ACC112 (cell line): ENCODE measurements around the gene TNRC6C.

ENCODE experiments used
- H2AFZ ChIP-seq: fragments of 200-600 bp; sonication (generic); one replicate; pipeline ENCODE4 v1.6.0; 2017; ENCODE audit warnings: antibody characterized with exemption, low read length; ENCODE audit not compliant: unreplicated experiment
- H3K27ac ChIP-seq: fragments of 200-600 bp; sonication (generic); 2 replicates; pipeline ENCODE4 v1.5.1; 2014; ENCODE audit warnings: low read depth, mild to moderate bottlenecking, antibody characterized with exemption, low read length, moderate library complexity
- H3K27me3 ChIP-seq: fragments of 200-600 bp; sonication (generic); 2 replicates; pipeline ENCODE4 v1.6.1; 2014; ENCODE audit warnings: mild to moderate bottlenecking, antibody characterized with exemption, low read length, moderate library complexity, mixed read lengths; ENCODE audit not compliant: insufficient read depth
- H3K36me3 ChIP-seq: fragments of 200-600 bp; sonication (generic); 2 replicates; pipeline ENCODE4 v1.6.1; 2016; ENCODE audit warnings: mild to moderate bottlenecking, antibody characterized with exemption, low read length, moderate library complexity, mixed read lengths; ENCODE audit not compliant: insufficient read depth
- H3K4me1 ChIP-seq: fragments of 200-600 bp; sonication (generic); one replicate; pipeline ENCODE4 v1.6.1; 2016; ENCODE audit warnings: low read length, mixed read lengths; ENCODE audit not compliant: insufficient read depth, unreplicated experiment, control insufficient read depth
- H3K4me3 ChIP-seq: fragments of 200-600 bp; sonication (generic); 2 replicates; pipeline ENCODE4 v1.5.1; 2014; ENCODE audit warnings: mild to moderate bottlenecking, low read depth, low read length
- H3K79me2 ChIP-seq: fragments of 200-600 bp; sonication (generic); one replicate; pipeline ENCODE4 v1.6.0; 2016; ENCODE audit warnings: low read length; ENCODE audit not compliant: control insufficient read depth, unreplicated experiment, insufficient read depth

TNRC6C gene

DNA sequence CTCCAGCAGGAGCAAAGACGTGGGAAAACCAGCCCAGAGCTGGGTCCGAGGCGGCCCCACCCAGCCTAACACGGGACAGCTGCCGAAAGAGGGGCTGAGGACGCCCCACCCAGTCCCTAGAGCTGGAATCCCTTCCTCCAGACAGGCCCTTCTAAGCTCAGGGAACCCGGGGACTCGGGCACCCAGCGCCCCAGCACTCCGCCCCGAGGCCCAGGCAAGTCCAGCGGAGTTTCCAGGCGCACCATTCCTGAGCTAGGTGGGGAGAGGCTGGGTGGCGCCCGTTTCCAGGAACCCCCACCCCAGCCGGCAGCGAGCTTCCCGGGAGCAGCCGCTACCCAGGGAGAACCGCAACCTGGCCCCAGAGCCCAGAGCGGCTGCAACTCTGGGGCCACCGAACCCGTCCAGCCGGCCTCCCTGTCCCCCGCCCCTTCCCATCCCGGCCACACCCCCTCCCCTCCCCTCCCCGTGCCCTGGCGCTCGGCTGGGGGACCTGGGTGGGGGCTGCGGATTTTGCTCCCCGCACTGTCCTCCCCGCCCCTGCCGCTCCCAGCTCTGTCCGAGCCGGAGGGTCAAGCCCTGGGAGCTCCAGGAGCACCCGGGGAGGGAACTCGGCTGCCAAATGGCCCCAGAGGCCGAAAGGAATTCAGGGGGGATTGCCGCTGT lies 169.5 kb downstream of the TNRC6C start:
- H3K4me1 ChIP-seq: no peaks in the 10 kb centered on the region

DNA sequence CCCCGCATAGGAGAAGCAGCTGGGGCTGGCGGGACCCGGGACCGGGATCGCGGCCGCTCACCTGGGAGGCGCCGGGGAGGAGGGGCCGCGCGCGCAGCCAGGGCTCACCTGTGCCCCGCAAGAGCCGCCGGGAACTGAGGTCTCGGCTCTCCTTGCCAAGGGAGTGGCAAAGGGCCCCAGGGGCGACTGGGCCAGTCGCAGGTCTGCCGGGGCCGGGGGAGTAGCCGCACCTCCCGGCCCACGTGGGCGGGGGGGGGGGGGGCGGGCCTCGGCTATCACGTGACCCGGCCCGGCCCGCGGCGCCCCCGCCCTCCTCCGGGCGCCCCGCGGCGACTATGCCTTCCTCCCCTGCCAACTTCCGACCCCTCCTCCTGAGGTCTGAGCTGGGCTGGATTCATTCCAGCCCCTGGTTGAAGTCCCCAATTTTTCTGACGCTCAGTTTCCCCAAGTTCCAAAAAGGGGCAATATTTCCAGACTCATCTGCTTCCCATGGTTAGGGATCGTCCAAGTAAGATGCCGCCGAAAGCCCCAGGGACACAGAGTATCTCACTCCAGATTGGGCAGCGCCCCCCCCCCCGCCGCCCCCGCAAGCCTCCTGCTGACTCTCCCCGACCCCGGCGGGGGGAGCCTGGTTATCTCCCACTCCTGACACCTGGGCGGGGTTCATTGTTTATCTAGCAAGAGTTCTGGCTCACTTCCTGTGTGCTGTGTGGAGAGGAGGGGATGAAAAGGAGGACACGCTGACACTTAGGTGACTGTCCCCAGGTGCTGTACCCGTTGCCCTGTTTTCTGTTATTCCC lies 170.2 kb downstream of the TNRC6C start, which contains the start of gene TMC6:
TMC6 (minus strand) TSS at position 205 of the 800 bp plus-strand sequence. CDS start 1,923 bp downstream, outside the sequence.
- H3K27ac ChIP-seq: no peak within 1 kb of the TSS
- peaks cover 23% of the 10 kb centered on the region; the same call in 1 of the 2 replicates for H3K27me3 ChIP-seq
- peak within 1 kb of the TSS; percentile 55 for H2AFZ ChIP-seq
- H3K36me3 ChIP-seq: no peaks in the 10 kb centered on the region
- H3K79me2 ChIP-seq: no peaks in the 10 kb centered on the region
- no peaks in the 10 kb centered on the region for H3K4me1 ChIP-seq
- peak within 1 kb of the TSS; percentile 82 for H3K4me3 ChIP-seq

More for the DNA sequence above, 169.5 kb downstream of the TNRC6C start:
- Histone ChIP-seq H3K79me2 (no peaks in the 10 kb centered on the region), H3K36me3 (no peaks in the 10 kb centered on the region), H2AFZ (peak overlapping the region; percentile 55), H3K27ac (no peak overlapping the region), H3K27me3 (peaks cover 21% of the 10 kb centered on the region; the same call in 1 of the 2 replicates), H3K4me3 (peak overlapping the region; percentile 82)

DNA sequence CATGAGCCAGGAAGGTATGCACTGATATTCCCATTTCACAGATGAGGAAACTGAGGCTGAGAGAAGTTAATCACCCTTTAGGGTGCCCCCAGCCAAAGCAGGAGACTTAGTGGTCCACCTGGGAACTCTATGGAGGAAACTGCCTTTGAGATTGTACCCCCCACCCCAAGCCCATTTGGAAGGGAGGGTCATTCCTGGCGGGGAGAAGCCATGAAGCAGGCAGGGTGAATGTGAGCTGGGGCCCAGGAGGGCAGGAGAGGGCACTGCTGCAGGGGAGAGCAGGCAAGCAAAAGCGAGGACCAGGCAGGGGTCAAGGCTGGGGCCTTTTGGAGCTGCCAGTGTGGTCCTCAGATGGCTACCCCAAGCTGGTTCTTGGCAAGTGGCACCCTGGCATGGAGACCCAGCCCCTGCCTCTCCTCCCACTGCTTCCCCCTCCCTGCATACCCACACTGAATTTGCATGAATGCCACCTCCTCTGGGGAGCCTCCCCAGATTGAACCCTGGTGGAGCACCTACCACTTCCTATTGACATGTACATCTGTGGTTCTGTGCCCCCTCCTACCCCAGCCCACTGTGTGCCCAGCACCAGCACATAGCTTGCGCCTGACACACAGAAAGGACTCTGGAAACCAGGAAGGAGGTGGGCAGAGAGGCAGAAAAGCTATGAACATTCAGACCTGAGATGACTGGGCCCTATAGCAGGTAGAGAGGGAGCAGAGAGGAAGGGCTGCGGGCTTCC lies 171.0 kb downstream of the TNRC6C start:
- Histone ChIP-seq H3K27me3 (peaks cover 26% of the 10 kb centered on the region; the same call in 1 of the 2 replicates), H3K27ac (no peak overlapping the region), H3K4me1 (no peaks in the 10 kb centered on the region), H2AFZ (no peak overlapping the region), H3K4me3 (no peak overlapping the region), H3K36me3 (no peaks in the 10 kb centered on the region), H3K79me2 (no peaks in the 10 kb centered on the region)

- Histone ChIP-seq H3K27me3 (peaks cover 26% of the 10 kb centered on the region; the same call in 1 of the 2 replicates), H3K4me1 (no peaks in the 10 kb centered on the region), H3K36me3 (no peaks in the 10 kb centered on the region), H2AFZ (no peak overlapping the region), H3K4me3 (no peak overlapping the region), H3K27ac (no peak overlapping the region), H3K79me2 (no peaks in the 10 kb centered on the region)
Measured at GRCh38 chr17:78130090-78130436, 171.6 kb downstream of the TNRC6C start.

DNA sequence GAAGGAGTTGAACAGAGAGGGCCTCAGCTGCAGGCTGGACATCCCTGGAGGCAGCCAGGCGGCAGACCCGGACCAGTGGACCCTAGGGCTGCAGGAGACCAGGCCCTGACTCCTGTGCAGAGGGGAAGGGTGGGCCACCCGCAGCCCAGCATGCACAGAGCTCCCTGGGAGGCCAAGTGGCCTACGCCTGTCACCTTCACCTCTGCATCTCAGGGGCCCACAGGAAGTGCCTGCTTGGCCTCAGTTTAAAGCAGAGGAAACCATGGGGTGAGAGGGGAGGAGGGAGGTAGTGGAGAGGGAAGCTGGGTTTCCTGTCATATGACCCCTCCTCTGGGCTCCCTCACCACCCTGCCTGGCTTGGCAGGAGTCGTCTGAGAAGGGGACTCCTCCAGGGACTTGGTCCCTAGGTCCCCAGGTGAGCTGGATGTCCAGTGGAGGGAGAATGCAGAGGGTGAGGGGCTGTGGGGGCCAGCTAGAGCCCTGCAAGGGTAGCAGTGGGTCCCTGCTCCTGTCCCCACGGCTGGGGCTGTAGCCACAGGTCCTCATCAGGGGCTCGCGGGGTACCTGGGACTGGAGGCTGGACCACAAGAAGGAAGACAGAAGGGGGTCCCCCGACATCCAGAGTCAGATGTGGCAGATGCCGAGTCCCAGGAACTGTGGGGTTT lies 172.1 kb downstream of the TNRC6C start, which contains the start of gene TMC8:
TMC8 (plus strand) TSS at position 335 of the 665 bp plus-strand sequence. CDS start 818 bp downstream, outside the sequence.
- Histone ChIP-seq H3K27me3 (peaks cover 26% of the 10 kb centered on the region; the same call in 1 of the 2 replicates), H3K79me2 (no peaks in the 10 kb centered on the region), H2AFZ (no peak within 1 kb of the TSS), H3K4me3 (no peak within 1 kb of the TSS), H3K4me1 (no peaks in the 10 kb centered on the region), H3K27ac (no peak within 1 kb of the TSS), H3K36me3 (no peaks in the 10 kb centered on the region)

GRCh38 chr17:78131172-78132083 lies 172.9 kb downstream of the TNRC6C start:
- Histone ChIP-seq H2AFZ (no peak overlapping the region), H3K79me2 (no peaks in the 10 kb centered on the region), H3K4me3 (no peak overlapping the region), H3K27ac (no peak overlapping the region), H3K27me3 (peaks cover 26% of the 10 kb centered on the region; the same call in 1 of the 2 replicates), H3K36me3 (no peaks in the 10 kb centered on the region), H3K4me1 (no peaks in the 10 kb centered on the region)

- Histone ChIP-seq H3K36me3 (no peaks in the 10 kb centered on the region), H3K27me3 (peaks cover 26% of the 10 kb centered on the region; the same call in 1 of the 2 replicates), H3K27ac (no peak overlapping the region), H3K4me3 (no peak overlapping the region), H2AFZ (no peak overlapping the region), H3K4me1 (no peaks in the 10 kb centered on the region), H3K79me2 (no peaks in the 10 kb centered on the region)
Measured at GRCh38 chr17:78132084-78132676, 173.7 kb downstream of the TNRC6C start.

- peaks cover 22% of the 10 kb centered on the region; the same call in 1 of the 2 replicates for H3K27me3 ChIP-seq
- no peak overlapping the region for H2AFZ ChIP-seq
- H3K27ac ChIP-seq: no peak overlapping the region
- no peaks in the 10 kb centered on the region for H3K36me3 ChIP-seq
- no peaks in the 10 kb centered on the region for H3K4me1 ChIP-seq
- no peak overlapping the region for H3K4me3 ChIP-seq
- no peaks in the 10 kb centered on the region for H3K79me2 ChIP-seq
Measured at GRCh38 chr17:78132767-78133178, 174.3 kb downstream of the TNRC6C start.
